Stimulated activated CD4-positive, alpha-beta T cell treated with anti-CD3 and anti-CD28 coated beads, TNF-alpha, amount 100 ng/mL, for 24 hours (primary cell): ENCODE data around the gene KCTD17.

Experiments
- DNase-seq, 3 experiments: peaks; one replicate each; pipeline ENCODE4 v3.0.0-alpha.2; 2020; ENCODE audit warnings: low read depth in 3 of 3

The KCTD17 gene

GRCh38 chr22:37043828-37044538 is 7.6 kb upstream of the KCTD17 start:
- peak in 1 of 3 experiments; percentile 50 for DNase-seq

GRCh38 chr22:37044634-37045625 is 6.6 kb upstream of the KCTD17 start:
- DNase-seq = peak in 1 of 3 experiments; percentile 19

GRCh38 chr22:37045958-37046357 is 5.6 kb upstream of the KCTD17 start:
- DNase-seq = no peak

GRCh38 chr22:37046589-37046988 is 5.0 kb upstream of the KCTD17 start:
- no peak for DNase-seq

- no peak for DNase-seq
Measured at GRCh38 chr22:37047006-37047405, 4.5 kb upstream of the KCTD17 start.

- DNase-seq = no peak
Measured at GRCh38 chr22:37048133-37048532, 3.4 kb upstream of the KCTD17 start.

GRCh38 chr22:37049224-37049623 is 2.3 kb upstream of the KCTD17 start:
- no peak for DNase-seq

GRCh38 chr22:37050913-37051312 is 629 bp upstream of the KCTD17 start:
- DNase-seq = no peak

GRCh38 chr22:37052386-37053309 is 1.1 kb downstream of the KCTD17 start:
- DNase-seq = no peak

- no peak for DNase-seq
Measured at GRCh38 chr22:37053310-37054055, 1.9 kb downstream of the KCTD17 start.

- DNase-seq = no peak
Measured at GRCh38 chr22:37054056-37054395, 2.5 kb downstream of the KCTD17 start.

- no peak for DNase-seq
Measured at GRCh38 chr22:37054600-37055365, 3.2 kb downstream of the KCTD17 start.

- DNase-seq = no peak
Measured at GRCh38 chr22:37056246-37056645, 4.7 kb downstream of the KCTD17 start.

GRCh38 chr22:37057226-37057625 is 5.7 kb downstream of the KCTD17 start:
- DNase-seq = no peak

- DNase-seq = no peak
Measured at GRCh38 chr22:37057796-37058510, 6.4 kb downstream of the KCTD17 start.

GRCh38 chr22:37058917-37059701 is 7.6 kb downstream of the KCTD17 start:
- no peak for DNase-seq

- no peak for DNase-seq
Measured at GRCh38 chr22:37059876-37060449, 8.4 kb downstream of the KCTD17 start.

GRCh38 chr22:37060801-37061610 is 9.5 kb downstream of the KCTD17 start:
- peak; percentile 23 to 75 (median 29) for DNase-seq
